Endodermal cell (in vitro differentiated cells): ENCODE results near the gene HMCN2. TPM values are rescaled to one million over a fixed set of nuclear protein-coding genes. Genes with fewer than 3 reads are reported as not detected.

ENCODE experiments used
- DNase-seq: peaks from one replicate; pipeline ENCODE4 v3.0.0-alpha.2; 2017
- H3K27ac ChIP-seq: 2 replicates; pipeline ENCODE4 v1.5.1; 2013; ENCODE audit warnings: mild to moderate bottlenecking, low read depth, low read length, moderate library complexity
- H3K27me3 ChIP-seq: 2 replicates; pipeline ENCODE4 v1.6.1; 2013; ENCODE audit warnings: mild to moderate bottlenecking, low read length, moderate library complexity; ENCODE audit not compliant: insufficient read depth, control insufficient read depth, poor library complexity, severe bottlenecking
- H3K36me3 ChIP-seq: 2 replicates; pipeline ENCODE4 v1.7.0; 2013; ENCODE audit warnings: mild to moderate bottlenecking, low read length, moderate library complexity; ENCODE audit not compliant: control insufficient read depth, insufficient read depth
- H3K4me1 ChIP-seq: one replicate; pipeline ENCODE4 v1.7.0; 2013; ENCODE audit warnings: low read length; ENCODE audit not compliant: control insufficient read depth, insufficient read depth
- H3K4me3 ChIP-seq: 2 replicates; pipeline ENCODE4 v1.5.1; 2013; ENCODE audit warnings: mild to moderate bottlenecking, low read length, moderate library complexity
- H3K9ac ChIP-seq: 2 replicates; pipeline ENCODE4 v1.6.1; 2013; ENCODE audit warnings: mild to moderate bottlenecking, low read length, moderate library complexity; ENCODE audit not compliant: poor library complexity, severe bottlenecking; ENCODE audit errors: extremely low read depth
- H3K9me3 ChIP-seq: 2 replicates; pipeline ENCODE4 v1.6.1; 2013; ENCODE audit warnings: mild to moderate bottlenecking, low read length, moderate library complexity; ENCODE audit not compliant: control insufficient read depth
- H3K27ac Mint-ChIP-seq: 2 replicates; pipeline ENCODE4 v1.8.0; 2020; ENCODE audit warnings: mixed read lengths
- H3K27me3 Mint-ChIP-seq: 2 replicates; pipeline ENCODE4 v1.8.0; 2021; ENCODE audit warnings: mild to moderate bottlenecking, mixed read lengths; ENCODE audit not compliant: insufficient read depth
- H3K36me3 Mint-ChIP-seq: 2 replicates; pipeline ENCODE4 v1.8.0; 2020; ENCODE audit warnings: low read depth, mixed read lengths
- H3K4me1 Mint-ChIP-seq: 2 replicates; pipeline ENCODE4 v1.8.0; 2020; ENCODE audit warnings: mixed read lengths
- H3K4me3 Mint-ChIP-seq: 2 replicates; pipeline ENCODE4 v1.8.0; 2020; ENCODE audit warnings: mild to moderate bottlenecking, moderate library complexity, mixed read lengths
- H3K9me3 Mint-ChIP-seq: 2 replicates; pipeline ENCODE4 v1.8.0; 2020; ENCODE audit warnings: mild to moderate bottlenecking, mixed read lengths
- WGBS, 2 experiments: methylation state at CpG; one replicate each; pipeline versions ENCODE4 v1.1.5 to v1.1.7; 2013; ENCODE audit warnings: missing lambda C conversion rate in 2 of 2, mixed read lengths in 1 of 2; ENCODE audit not compliant: insufficient coverage in 1 of 2, insufficient read length in 1 of 2; 5-methylcytosine and 5-hydroxymethylcytosine counted together
- total RNA-seq, 2 donors: library from RNA; stranded (reverse); fragmentation: NEBNext Ultra II Directional in 1 of 2; extraction: Animal tissue kit (Norgen Biotek cat#: 25700) in 1 of 2; gene quantifications; 2 replicates in 1 of 2; 3 replicates in 1 of 2; pipeline ENCODE4 v1.2.1, GENCODE V29; 2021
- TF ChIP-seq, protein P1 (sequence below): fragments of 200-600 bp; sonication (generic); conservative IDR thresholded peaks from 2 replicates; pipeline ENCODE4 v1.5.0; 2021; ENCODE audit warnings: antibody characterized with exemption, mild to moderate bottlenecking

Gene HMCN2
- total RNA-seq, 2 donors from 2014 or later: 3.3 to 3.9 TPM

DNA sequence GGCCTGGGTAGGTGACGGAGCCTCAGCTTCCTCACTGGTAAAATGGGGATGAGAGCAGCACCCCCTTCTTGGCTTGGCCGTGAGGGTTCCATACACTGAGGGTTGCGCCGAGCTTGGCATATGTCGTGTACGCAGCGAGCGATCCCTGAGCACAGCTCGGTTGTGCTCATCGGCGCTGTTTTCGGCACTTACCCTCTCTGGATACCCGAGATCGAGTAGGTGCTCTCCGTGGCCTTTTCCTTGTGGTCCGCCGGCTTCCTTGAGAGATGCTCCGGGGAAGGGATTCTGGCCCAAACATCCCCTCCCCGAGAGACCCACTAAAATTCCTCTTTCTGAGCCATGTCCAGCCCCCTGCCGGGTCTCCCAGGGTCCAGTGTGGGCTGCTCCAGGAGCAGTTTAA, 40.0 kb upstream of the HMCN2 start:
- TF ChIP-seq, protein P1, sequence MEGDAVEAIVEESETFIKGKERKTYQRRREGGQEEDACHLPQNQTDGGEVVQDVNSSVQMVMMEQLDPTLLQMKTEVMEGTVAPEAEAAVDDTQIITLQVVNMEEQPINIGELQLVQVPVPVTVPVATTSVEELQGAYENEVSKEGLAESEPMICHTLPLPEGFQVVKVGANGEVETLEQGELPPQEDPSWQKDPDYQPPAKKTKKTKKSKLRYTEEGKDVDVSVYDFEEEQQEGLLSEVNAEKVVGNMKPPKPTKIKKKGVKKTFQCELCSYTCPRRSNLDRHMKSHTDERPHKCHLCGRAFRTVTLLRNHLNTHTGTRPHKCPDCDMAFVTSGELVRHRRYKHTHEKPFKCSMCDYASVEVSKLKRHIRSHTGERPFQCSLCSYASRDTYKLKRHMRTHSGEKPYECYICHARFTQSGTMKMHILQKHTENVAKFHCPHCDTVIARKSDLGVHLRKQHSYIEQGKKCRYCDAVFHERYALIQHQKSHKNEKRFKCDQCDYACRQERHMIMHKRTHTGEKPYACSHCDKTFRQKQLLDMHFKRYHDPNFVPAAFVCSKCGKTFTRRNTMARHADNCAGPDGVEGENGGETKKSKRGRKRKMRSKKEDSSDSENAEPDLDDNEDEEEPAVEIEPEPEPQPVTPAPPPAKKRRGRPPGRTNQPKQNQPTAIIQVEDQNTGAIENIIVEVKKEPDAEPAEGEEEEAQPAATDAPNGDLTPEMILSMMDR: no peak
- H3K27me3 ChIP-seq: no peaks in the 10 kb centered on the region
- H3K9ac ChIP-seq: no peak overlapping the region
- H3K27ac ChIP-seq: no peak overlapping the region
- Mint-ChIP-seq H3K4me3 (no peak overlapping the region), H3K27ac (no peak overlapping the region), H3K27me3 (no peaks in the 10 kb centered on the region), H3K9me3 (peaks cover 20% of the 10 kb centered on the region), H3K4me1 (no peaks in the 10 kb centered on the region), H3K36me3 (peaks cover 54% of the 10 kb centered on the region)
- H3K9me3 ChIP-seq: peaks cover 20% of the 10 kb centered on the region
- no peaks in the 10 kb centered on the region for H3K4me1 ChIP-seq
- WGBS, 2 experiments: 96 to 98% methylated on average over 19 to 20 of the region's 20 CpGs
- DNase-seq: no peak
- H3K4me3 ChIP-seq: no peak overlapping the region
- peaks cover 54% of the 10 kb centered on the region for H3K36me3 ChIP-seq

DNA sequence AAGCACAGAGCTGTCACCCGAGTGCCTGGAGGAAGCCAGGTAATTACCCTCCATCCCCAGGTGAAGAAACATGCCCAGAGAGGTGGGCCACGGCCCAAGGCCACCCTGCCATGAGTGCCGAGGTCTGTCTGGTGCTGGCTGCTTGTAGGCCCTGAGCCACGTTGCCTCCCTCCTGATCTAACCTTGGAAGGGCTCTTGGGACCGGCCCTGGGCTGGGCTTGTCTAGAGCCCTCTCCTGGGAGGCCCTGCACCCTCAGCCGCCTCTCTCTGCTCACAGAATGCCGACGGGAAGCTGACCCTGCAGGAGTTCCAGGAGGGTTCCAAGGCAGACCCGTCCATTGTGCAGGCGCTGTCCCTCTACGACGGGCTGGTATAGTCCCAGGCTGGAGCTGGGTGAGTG, 39.4 kb upstream of the HMCN2 start:
- Histone ChIP-seq H3K9ac (no peak overlapping the region), H3K9me3 (peaks cover 20% of the 10 kb centered on the region), H3K4me1 (no peaks in the 10 kb centered on the region), H3K4me3 (no peak overlapping the region), H3K36me3 (peaks cover 54% of the 10 kb centered on the region), H3K27ac (no peak overlapping the region), H3K27me3 (no peaks in the 10 kb centered on the region)
- TF ChIP-seq, protein P1: no peak
- no peak overlapping the region for H3K4me3 Mint-ChIP-seq
- DNase-seq: no peak
- 93 to 96% methylated on average over 8 to 12 of the region's 12 CpGs for WGBS, 2 experiments
- H3K9me3 Mint-ChIP-seq: peaks cover 20% of the 10 kb centered on the region
- H3K36me3 Mint-ChIP-seq: peaks cover 56% of the 10 kb centered on the region
- no peaks in the 10 kb centered on the region for H3K27me3 Mint-ChIP-seq
- H3K27ac Mint-ChIP-seq: no peak overlapping the region
- no peaks in the 10 kb centered on the region for H3K4me1 Mint-ChIP-seq

DNA sequence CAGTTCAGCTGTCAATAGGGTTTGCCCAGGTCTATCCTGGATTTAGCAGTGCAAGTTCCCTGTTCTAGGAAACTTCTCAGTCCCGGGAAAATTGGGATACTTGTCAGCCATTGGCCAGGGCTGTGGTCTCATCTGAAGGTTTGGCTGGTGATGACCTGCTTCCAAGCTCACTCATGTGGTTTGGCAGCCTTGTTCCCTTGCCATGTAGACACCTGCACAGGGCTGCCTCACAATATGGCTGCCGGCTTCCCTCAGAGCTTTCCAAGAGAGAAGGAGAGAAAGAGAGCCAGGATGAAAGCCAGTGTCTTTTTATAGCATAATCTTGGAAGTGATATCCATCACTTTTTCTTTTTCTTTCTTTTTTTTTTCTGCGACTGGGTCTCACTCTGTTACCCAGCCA, 37.7 kb upstream of the HMCN2 start:
- WGBS, 2 experiments: 94 to 98% methylated on average over 3 of the region's 3 CpGs
- TF ChIP-seq, protein P1: no peak
- H3K4me1 ChIP-seq: no peaks in the 10 kb centered on the region
- H3K27ac ChIP-seq: no peak overlapping the region
- H3K4me3 ChIP-seq: no peak overlapping the region
- H3K9ac ChIP-seq: no peak overlapping the region
- Mint-ChIP-seq H3K27me3 (no peaks in the 10 kb centered on the region), H3K4me3 (no peak overlapping the region), H3K4me1 (no peaks in the 10 kb centered on the region), H3K27ac (no peak overlapping the region), H3K36me3 (peaks cover 63% of the 10 kb centered on the region), H3K9me3 (peaks cover 20% of the 10 kb centered on the region)
- H3K9me3 ChIP-seq: peaks cover 20% of the 10 kb centered on the region
- no peaks in the 10 kb centered on the region for H3K27me3 ChIP-seq
- no peak for DNase-seq
- peaks cover 57% of the 10 kb centered on the region for H3K36me3 ChIP-seq
